ENCODE measurements around the gene FCHSD2.

FCHSD2 gene

GRCh38 chr11:72908032-72908676 is 234.0 kb downstream of the FCHSD2 start:
- Histone ChIP-seq H3K27me3 (ENCODE audit: insufficient read depth, insufficient read length) (no peaks in the 10 kb centered on the region), H3K36me3 (ENCODE audit: insufficient read depth, insufficient read length, low read length) (no peaks in the 10 kb centered on the region), H3K4me3 (ENCODE audit: insufficient read length, low read depth) (no peak overlapping the region), H3K4me1 (ENCODE audit: insufficient read depth, insufficient read length) (no peaks in the 10 kb centered on the region), H3K9ac (ENCODE audit: insufficient read length, low read depth) (no peak overlapping the region), H3K9me3 (ENCODE audit: insufficient read depth, low read length) (peaks cover 20% of the 10 kb centered on the region; the same call in 1 of the 2 replicates)
- no peak for DNase-seq (ENCODE audit: low read depth, low spot score)
- TF ChIP-seq SUZ12 (IDR thresholded peaks at IDR 0.05; ENCODE audit: extremely low read depth, insufficient read depth, insufficient read length) = no peak
- no peak for TF ChIP-seq ZNF274 (IDR thresholded peaks at IDR 0.05; ENCODE audit: low read depth, low read length)
- TF ChIP-seq YY1 (IDR thresholded peaks at IDR 0.05; ENCODE audit: insufficient read depth, insufficient read length) = no peak

GRCh38 chr11:72904016-72904415 is 238.1 kb downstream of the FCHSD2 start:
- no peak for TF ChIP-seq ZNF274 (IDR thresholded peaks at IDR 0.05; ENCODE audit: low read depth, low read length)
- no peak for TF ChIP-seq YY1 (IDR thresholded peaks at IDR 0.05; ENCODE audit: insufficient read depth, insufficient read length)
- TF ChIP-seq SUZ12 (IDR thresholded peaks at IDR 0.05; ENCODE audit: extremely low read depth, insufficient read depth, insufficient read length) = no peak
- DNase-seq (ENCODE audit: low read depth, low spot score) = no peak
- Histone ChIP-seq H3K9me3 (ENCODE audit: insufficient read depth, low read length) (peaks cover 7% of the 10 kb centered on the region; the same call in 1 of the 2 replicates), H3K4me1 (ENCODE audit: insufficient read depth, insufficient read length) (no peaks in the 10 kb centered on the region), H3K27me3 (ENCODE audit: insufficient read depth, insufficient read length) (no peaks in the 10 kb centered on the region), H3K36me3 (ENCODE audit: insufficient read depth, insufficient read length, low read length) (no peaks in the 10 kb centered on the region), H3K9ac (ENCODE audit: insufficient read length, low read depth) (no peak overlapping the region), H3K4me3 (ENCODE audit: insufficient read length, low read depth) (no peak overlapping the region)

- no peaks in the 10 kb centered on the region for H3K4me1 ChIP-seq (ENCODE audit: insufficient read depth, insufficient read length)
- no peak for TF ChIP-seq SUZ12 (IDR thresholded peaks at IDR 0.05; ENCODE audit: extremely low read depth, insufficient read depth, insufficient read length)
- TF ChIP-seq YY1 (IDR thresholded peaks at IDR 0.05; ENCODE audit: insufficient read depth, insufficient read length) = no peak
- TF ChIP-seq ZNF274 (IDR thresholded peaks at IDR 0.05; ENCODE audit: low read depth, low read length) = no peak
- no peaks in the 10 kb centered on the region for H3K36me3 ChIP-seq (ENCODE audit: insufficient read depth, insufficient read length, low read length)
- no peaks in the 10 kb centered on the region for H3K9me3 ChIP-seq (ENCODE audit: insufficient read depth, low read length)
- no peak overlapping the region for H3K4me3 ChIP-seq (ENCODE audit: insufficient read length, low read depth)
- H3K27me3 ChIP-seq (ENCODE audit: insufficient read depth, insufficient read length) = no peaks in the 10 kb centered on the region
- H3K9ac ChIP-seq (ENCODE audit: insufficient read length, low read depth) = no peak overlapping the region
- no peak for DNase-seq (ENCODE audit: low read depth, low spot score)
Measured at GRCh38 chr11:72901374-72901773, 240.7 kb downstream of the FCHSD2 start.

GRCh38 chr11:72900013-72900412 is 242.1 kb downstream of the FCHSD2 start:
- no peak for TF ChIP-seq ZNF274 (IDR thresholded peaks at IDR 0.05; ENCODE audit: low read depth, low read length)
- no peak for TF ChIP-seq YY1 (IDR thresholded peaks at IDR 0.05; ENCODE audit: insufficient read depth, insufficient read length)
- no peak for TF ChIP-seq SUZ12 (IDR thresholded peaks at IDR 0.05; ENCODE audit: extremely low read depth, insufficient read depth, insufficient read length)
- Histone ChIP-seq H3K9ac (ENCODE audit: insufficient read length, low read depth) (no peak overlapping the region), H3K4me3 (ENCODE audit: insufficient read length, low read depth) (no peak overlapping the region), H3K36me3 (ENCODE audit: insufficient read depth, insufficient read length, low read length) (no peaks in the 10 kb centered on the region), H3K27me3 (ENCODE audit: insufficient read depth, insufficient read length) (no peaks in the 10 kb centered on the region), H3K9me3 (ENCODE audit: insufficient read depth, low read length) (no peaks in the 10 kb centered on the region), H3K4me1 (ENCODE audit: insufficient read depth, insufficient read length) (no peaks in the 10 kb centered on the region)
- no peak for DNase-seq (ENCODE audit: low read depth, low spot score)

GRCh38 chr11:72899238-72899637 is 242.9 kb downstream of the FCHSD2 start:
- H3K27me3 ChIP-seq (ENCODE audit: insufficient read depth, insufficient read length) = no peaks in the 10 kb centered on the region
- no peaks in the 10 kb centered on the region for H3K9me3 ChIP-seq (ENCODE audit: insufficient read depth, low read length)
- TF ChIP-seq YY1 (IDR thresholded peaks at IDR 0.05; ENCODE audit: insufficient read depth, insufficient read length) (no peak), ZNF274 (IDR thresholded peaks at IDR 0.05; ENCODE audit: low read depth, low read length) (no peak)
- no peak overlapping the region for H3K9ac ChIP-seq (ENCODE audit: insufficient read length, low read depth)
- H3K36me3 ChIP-seq (ENCODE audit: insufficient read depth, insufficient read length, low read length) = no peaks in the 10 kb centered on the region
- H3K4me3 ChIP-seq (ENCODE audit: insufficient read length, low read depth) = no peak overlapping the region
- H3K4me1 ChIP-seq (ENCODE audit: insufficient read depth, insufficient read length) = no peaks in the 10 kb centered on the region
- no peak for DNase-seq (ENCODE audit: low read depth, low spot score)

- H3K4me1 ChIP-seq (ENCODE audit: insufficient read depth, insufficient read length) = no peaks in the 10 kb centered on the region
- H3K9me3 ChIP-seq (ENCODE audit: insufficient read depth, low read length) = no peaks in the 10 kb centered on the region
- TF ChIP-seq ZNF274 (IDR thresholded peaks at IDR 0.05; ENCODE audit: low read depth, low read length) (no peak), YY1 (IDR thresholded peaks at IDR 0.05; ENCODE audit: insufficient read depth, insufficient read length) (no peak), SUZ12 (IDR thresholded peaks at IDR 0.05; ENCODE audit: extremely low read depth, insufficient read depth, insufficient read length) (no peak)
- no peak overlapping the region for H3K4me3 ChIP-seq (ENCODE audit: insufficient read length, low read depth)
- H3K27me3 ChIP-seq (ENCODE audit: insufficient read depth, insufficient read length) = no peaks in the 10 kb centered on the region
- DNase-seq (ENCODE audit: low read depth, low spot score) = no peak
- H3K9ac ChIP-seq (ENCODE audit: insufficient read length, low read depth) = no peak overlapping the region
- no peaks in the 10 kb centered on the region for H3K36me3 ChIP-seq (ENCODE audit: insufficient read depth, insufficient read length, low read length)
Measured at GRCh38 chr11:72897506-72897905, 244.6 kb downstream of the FCHSD2 start.

- Histone ChIP-seq H3K27me3 (ENCODE audit: insufficient read depth, insufficient read length) (no peaks in the 10 kb centered on the region), H3K4me3 (ENCODE audit: insufficient read length, low read depth) (no peak overlapping the region), H3K4me1 (ENCODE audit: insufficient read depth, insufficient read length) (no peaks in the 10 kb centered on the region), H3K9me3 (ENCODE audit: insufficient read depth, low read length) (no peaks in the 10 kb centered on the region), H3K36me3 (ENCODE audit: insufficient read depth, insufficient read length, low read length) (no peaks in the 10 kb centered on the region), H3K9ac (ENCODE audit: insufficient read length, low read depth) (no peak overlapping the region)
- TF ChIP-seq ZNF274 (IDR thresholded peaks at IDR 0.05; ENCODE audit: low read depth, low read length) = no peak
- TF ChIP-seq YY1 (IDR thresholded peaks at IDR 0.05; ENCODE audit: insufficient read depth, insufficient read length) = no peak
- TF ChIP-seq SUZ12 (IDR thresholded peaks at IDR 0.05; ENCODE audit: extremely low read depth, insufficient read depth, insufficient read length) = no peak
- no peak for DNase-seq (ENCODE audit: low read depth, low spot score)
Measured at GRCh38 chr11:72896431-72896830, 245.7 kb downstream of the FCHSD2 start.

Data from NT2/D1 (cell line).